ENCODE measurements around the gene RBBP8NL.

Gene RBBP8NL

GRCh38 chr20:62394248-62395245 is 32.8 kb downstream of the RBBP8NL start:
- H3K36me3 ChIP-seq (ENCODE audit: control insufficient read depth in 2 of 2, insufficient read depth in 2 of 2, low read length in 2 of 2), result peaks cover 6 to 30% of the 10 kb centered on the region in 2 donors
- H3K4me1 ChIP-seq (ENCODE audit: control insufficient read depth, insufficient read depth, low read length), result no peaks in the 10 kb centered on the region
- H3K9ac ChIP-seq (ENCODE audit: low read length in 2 of 2), result no peak overlapping the region
- no peak overlapping the region for H3K4me3 ChIP-seq (ENCODE audit: low read length in 2 of 2)
- H3K9me3 ChIP-seq (ENCODE audit: control insufficient read depth in 2 of 2, low read length in 2 of 2), result no peaks in the 10 kb centered on the region
- H3K27me3 ChIP-seq (ENCODE audit: control insufficient read depth in 1 of 2, insufficient read depth in 2 of 2, low read length in 2 of 2), result no peaks in the 10 kb centered on the region
- no peak overlapping the region for H3K27ac ChIP-seq (ENCODE audit: low read length)

GRCh38 chr20:62393830-62394229 is 33.5 kb downstream of the RBBP8NL start:
- Histone ChIP-seq H3K27ac (ENCODE audit: low read length) (no peak overlapping the region), H3K4me3 (ENCODE audit: low read length in 2 of 2) (no peak overlapping the region), H3K9me3 (ENCODE audit: control insufficient read depth in 2 of 2, low read length in 2 of 2) (no peaks in the 10 kb centered on the region), H3K9ac (ENCODE audit: low read length in 2 of 2) (no peak overlapping the region), H3K27me3 (ENCODE audit: control insufficient read depth in 1 of 2, insufficient read depth in 2 of 2, low read length in 2 of 2) (no peaks in the 10 kb centered on the region), H3K36me3 (ENCODE audit: control insufficient read depth in 2 of 2, insufficient read depth in 2 of 2, low read length in 2 of 2) (peaks cover 9 to 35% of the 10 kb centered on the region in 2 donors), H3K4me1 (ENCODE audit: control insufficient read depth, insufficient read depth, low read length) (no peaks in the 10 kb centered on the region)

GRCh38 chr20:62393335-62393665 is 34.0 kb downstream of the RBBP8NL start:
- H3K27ac ChIP-seq (ENCODE audit: low read length), result no peak overlapping the region
- H3K9ac ChIP-seq (ENCODE audit: low read length in 2 of 2), result no peak overlapping the region
- no peak overlapping the region for H3K4me3 ChIP-seq (ENCODE audit: low read length in 2 of 2)
- peaks cover under 1% of the 10 kb centered on the region for H3K4me1 ChIP-seq (ENCODE audit: control insufficient read depth, insufficient read depth, low read length)
- H3K36me3 ChIP-seq (ENCODE audit: control insufficient read depth in 2 of 2, insufficient read depth in 2 of 2, low read length in 2 of 2), result peaks cover 14 to 39% of the 10 kb centered on the region in 2 donors
- no peaks in the 10 kb centered on the region for H3K27me3 ChIP-seq (ENCODE audit: control insufficient read depth in 1 of 2, insufficient read depth in 2 of 2, low read length in 2 of 2)
- no peaks in the 10 kb centered on the region for H3K9me3 ChIP-seq (ENCODE audit: control insufficient read depth in 2 of 2, low read length in 2 of 2)

- Histone ChIP-seq H3K9me3 (ENCODE audit: control insufficient read depth in 2 of 2, low read length in 2 of 2) (no peaks in the 10 kb centered on the region), H3K4me3 (ENCODE audit: low read length in 2 of 2) (no peak overlapping the region), H3K9ac (ENCODE audit: low read length in 2 of 2) (no peak overlapping the region), H3K27ac (ENCODE audit: low read length) (no peak overlapping the region), H3K27me3 (ENCODE audit: control insufficient read depth in 1 of 2, insufficient read depth in 2 of 2, low read length in 2 of 2) (no peaks in the 10 kb centered on the region), H3K36me3 (ENCODE audit: control insufficient read depth in 2 of 2, insufficient read depth in 2 of 2, low read length in 2 of 2) (peaks cover 16 to 40% of the 10 kb centered on the region in 2 donors), H3K4me1 (ENCODE audit: control insufficient read depth, insufficient read depth, low read length) (peaks cover 6% of the 10 kb centered on the region)
Measured at GRCh38 chr20:62392621-62393334, 34.6 kb downstream of the RBBP8NL start.

- H3K4me1 ChIP-seq (ENCODE audit: control insufficient read depth, insufficient read depth, low read length), result peaks cover 11% of the 10 kb centered on the region
- no peak overlapping the region for H3K4me3 ChIP-seq (ENCODE audit: low read length in 2 of 2)
- H3K27me3 ChIP-seq (ENCODE audit: control insufficient read depth in 1 of 2, insufficient read depth in 2 of 2, low read length in 2 of 2), result no peaks in the 10 kb centered on the region
- peaks cover 16 to 40% of the 10 kb centered on the region in 2 donors for H3K36me3 ChIP-seq (ENCODE audit: control insufficient read depth in 2 of 2, insufficient read depth in 2 of 2, low read length in 2 of 2)
- H3K9me3 ChIP-seq (ENCODE audit: control insufficient read depth in 2 of 2, low read length in 2 of 2), result no peaks in the 10 kb centered on the region
- no peak overlapping the region for H3K27ac ChIP-seq (ENCODE audit: low read length)
- no peak overlapping the region for H3K9ac ChIP-seq (ENCODE audit: low read length in 2 of 2)
Measured at GRCh38 chr20:62392077-62392418, 35.3 kb downstream of the RBBP8NL start.

- Histone ChIP-seq H3K27me3 (ENCODE audit: control insufficient read depth in 1 of 2, insufficient read depth in 2 of 2, low read length in 2 of 2) (no peaks in the 10 kb centered on the region), H3K9me3 (ENCODE audit: control insufficient read depth in 2 of 2, low read length in 2 of 2) (no peaks in the 10 kb centered on the region), H3K4me1 (ENCODE audit: control insufficient read depth, insufficient read depth, low read length) (peaks cover 12% of the 10 kb centered on the region), H3K36me3 (ENCODE audit: control insufficient read depth in 2 of 2, insufficient read depth in 2 of 2, low read length in 2 of 2) (peaks cover 16 to 40% of the 10 kb centered on the region in 2 donors), H3K9ac (ENCODE audit: low read length in 2 of 2) (no peak overlapping the region), H3K27ac (ENCODE audit: low read length) (no peak overlapping the region), H3K4me3 (ENCODE audit: low read length in 2 of 2) (no peak overlapping the region)
Measured at GRCh38 chr20:62391165-62392076, 35.9 kb downstream of the RBBP8NL start.

GRCh38 chr20:62390317-62391164 is 36.8 kb downstream of the RBBP8NL start:
- peaks cover 18% of the 10 kb centered on the region for H3K4me1 ChIP-seq (ENCODE audit: control insufficient read depth, insufficient read depth, low read length)
- H3K27me3 ChIP-seq (ENCODE audit: control insufficient read depth in 1 of 2, insufficient read depth in 2 of 2, low read length in 2 of 2), result no peaks in the 10 kb centered on the region
- peaks cover 16 to 40% of the 10 kb centered on the region in 2 donors for H3K36me3 ChIP-seq (ENCODE audit: control insufficient read depth in 2 of 2, insufficient read depth in 2 of 2, low read length in 2 of 2)
- no peak overlapping the region for H3K4me3 ChIP-seq (ENCODE audit: low read length in 2 of 2)
- H3K9ac ChIP-seq (ENCODE audit: low read length in 2 of 2), result no peak overlapping the region
- H3K9me3 ChIP-seq (ENCODE audit: control insufficient read depth in 2 of 2, low read length in 2 of 2), result no peaks in the 10 kb centered on the region
- H3K27ac ChIP-seq (ENCODE audit: low read length), result no peak overlapping the region

GRCh38 chr20:62389601-62390087 is 37.7 kb downstream of the RBBP8NL start:
- Histone ChIP-seq H3K4me1 (ENCODE audit: control insufficient read depth, insufficient read depth, low read length) (peaks cover 20% of the 10 kb centered on the region), H3K27ac (ENCODE audit: low read length) (no peak overlapping the region), H3K9me3 (ENCODE audit: control insufficient read depth in 2 of 2, low read length in 2 of 2) (no peaks in the 10 kb centered on the region), H3K9ac (ENCODE audit: low read length in 2 of 2) (no peak overlapping the region), H3K36me3 (ENCODE audit: control insufficient read depth in 2 of 2, insufficient read depth in 2 of 2, low read length in 2 of 2) (peaks cover 16 to 40% of the 10 kb centered on the region in 2 donors), H3K4me3 (ENCODE audit: low read length in 2 of 2) (no peak overlapping the region), H3K27me3 (ENCODE audit: control insufficient read depth in 1 of 2, insufficient read depth in 2 of 2, low read length in 2 of 2) (no peaks in the 10 kb centered on the region)

GRCh38 chr20:62388839-62389600 is 38.3 kb downstream of the RBBP8NL start:
- H3K36me3 ChIP-seq (ENCODE audit: control insufficient read depth in 2 of 2, insufficient read depth in 2 of 2, low read length in 2 of 2), result peaks cover 16 to 35% of the 10 kb centered on the region in 2 donors
- no peaks in the 10 kb centered on the region for H3K27me3 ChIP-seq (ENCODE audit: control insufficient read depth in 1 of 2, insufficient read depth in 2 of 2, low read length in 2 of 2)
- H3K9ac ChIP-seq (ENCODE audit: low read length in 2 of 2), result no peak overlapping the region
- no peak overlapping the region for H3K4me3 ChIP-seq (ENCODE audit: low read length in 2 of 2)
- H3K9me3 ChIP-seq (ENCODE audit: control insufficient read depth in 2 of 2, low read length in 2 of 2), result no peaks in the 10 kb centered on the region
- H3K4me1 ChIP-seq (ENCODE audit: control insufficient read depth, insufficient read depth, low read length), result peaks cover 20% of the 10 kb centered on the region
- H3K27ac ChIP-seq (ENCODE audit: low read length), result no peak overlapping the region

Data from stomach smooth muscle (tissue), 2 donors.